Vagina (tissue), 2 donors: Measurements from ENCODE around the gene ADAM11.

Source experiments
- POLR2AphosphoS5 ChIP-seq, 2 donors: sonication (generic); formaldehyde crosslinking; IDR thresholded peaks; one replicate each; pipeline ENCODE4 v1.9.0; 2017; ENCODE audit warnings: antibody characterized with exemption in 2 of 2, mild to moderate bottlenecking in 2 of 2, low read depth in 1 of 2; ENCODE audit not compliant: insufficient read depth in 1 of 2
- TF ChIP-seq, protein P1 (sequence below), 3 experiments: fragments of 450-650 bp in 2 of 3; fragments of 200-600 bp in 1 of 3; sonication (generic) in 1 of 3; IDR thresholded peaks; one replicate each; pipeline ENCODE4 v1.5.1; 2017 to 2019; ENCODE audit warnings: antibody characterized with exemption in 3 of 3, mild to moderate bottlenecking in 2 of 3, moderate library complexity in 2 of 3

DNA sequence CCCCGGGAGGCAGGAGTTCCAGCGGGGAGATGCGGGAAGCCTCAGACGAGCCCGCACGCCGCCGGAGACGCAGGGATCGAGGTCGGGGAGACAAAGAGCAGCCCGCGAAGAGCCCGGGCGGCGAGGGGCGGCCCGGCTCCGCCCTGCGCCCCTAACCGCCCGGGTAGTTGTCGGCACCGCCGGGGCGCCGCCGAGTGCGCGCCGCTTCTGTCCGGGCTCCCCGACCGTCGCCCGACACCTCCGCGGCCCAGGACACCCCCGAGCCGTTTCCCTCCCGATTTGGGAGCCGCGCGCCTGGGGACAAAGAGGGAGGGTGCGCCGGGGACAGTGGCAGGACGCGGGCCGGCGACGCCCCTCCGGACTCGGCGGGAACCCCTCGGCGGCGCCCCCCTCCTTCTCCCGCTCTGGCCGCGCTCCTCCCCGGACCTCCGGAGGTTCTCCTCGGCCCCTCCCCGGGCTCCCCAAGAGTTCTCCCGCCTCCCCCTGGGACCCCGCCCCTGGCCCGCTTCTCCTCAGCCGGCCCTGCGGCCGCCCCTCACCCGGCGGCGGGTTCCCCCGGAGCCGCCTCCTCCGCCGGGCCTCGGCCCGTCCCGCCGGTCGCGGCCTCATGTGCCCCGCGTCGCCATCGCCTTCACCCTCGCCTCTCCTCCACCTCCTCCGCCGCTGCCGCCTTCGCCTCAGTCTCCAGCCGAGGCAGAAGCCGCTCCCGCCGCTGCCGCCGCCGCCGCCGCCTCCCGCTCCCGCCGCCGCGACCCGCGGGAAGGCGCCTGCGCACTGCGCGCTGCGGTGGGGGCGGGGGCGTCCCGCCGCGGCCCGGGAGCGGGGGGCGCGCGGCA is 71.0 kb downstream of the ADAM11 start, which contains the start of gene GJC1:
- TF ChIP-seq, protein P1, sequence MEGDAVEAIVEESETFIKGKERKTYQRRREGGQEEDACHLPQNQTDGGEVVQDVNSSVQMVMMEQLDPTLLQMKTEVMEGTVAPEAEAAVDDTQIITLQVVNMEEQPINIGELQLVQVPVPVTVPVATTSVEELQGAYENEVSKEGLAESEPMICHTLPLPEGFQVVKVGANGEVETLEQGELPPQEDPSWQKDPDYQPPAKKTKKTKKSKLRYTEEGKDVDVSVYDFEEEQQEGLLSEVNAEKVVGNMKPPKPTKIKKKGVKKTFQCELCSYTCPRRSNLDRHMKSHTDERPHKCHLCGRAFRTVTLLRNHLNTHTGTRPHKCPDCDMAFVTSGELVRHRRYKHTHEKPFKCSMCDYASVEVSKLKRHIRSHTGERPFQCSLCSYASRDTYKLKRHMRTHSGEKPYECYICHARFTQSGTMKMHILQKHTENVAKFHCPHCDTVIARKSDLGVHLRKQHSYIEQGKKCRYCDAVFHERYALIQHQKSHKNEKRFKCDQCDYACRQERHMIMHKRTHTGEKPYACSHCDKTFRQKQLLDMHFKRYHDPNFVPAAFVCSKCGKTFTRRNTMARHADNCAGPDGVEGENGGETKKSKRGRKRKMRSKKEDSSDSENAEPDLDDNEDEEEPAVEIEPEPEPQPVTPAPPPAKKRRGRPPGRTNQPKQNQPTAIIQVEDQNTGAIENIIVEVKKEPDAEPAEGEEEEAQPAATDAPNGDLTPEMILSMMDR (IDR thresholded peaks at IDR 0.05): no peak
- no peak for TF ChIP-seq POLR2AphosphoS5 (IDR thresholded peaks at IDR 0.05; ENCODE audit: insufficient read depth in 1 of 2, low read depth in 1 of 2)
